Stimulated activated CD8-positive, alpha-beta memory T cell treated with anti-CD3 and anti-CD28 coated beads, Interleukin-12 subunit alpha, Interleukin-12 subunit beta, amount 100 ng/mL, for 4 hours (primary cell): ENCODE results near the gene SHTN1.

Experiments
- DNase-seq: peaks from one replicate; pipeline ENCODE4 v3.0.0-alpha.2; 2020; ENCODE audit warnings: low read depth

SHTN1 gene

GRCh38 chr10:116870949-116871348 lies 134.0 kb downstream of the SHTN1 start:
- DNase-seq, result no peak

GRCh38 chr10:116868722-116869121 lies 136.3 kb downstream of the SHTN1 start:
- DNase-seq, result no peak

GRCh38 chr10:116868198-116868676 lies 136.8 kb downstream of the SHTN1 start:
- no peak for DNase-seq

GRCh38 chr10:116866987-116867595 lies 137.9 kb downstream of the SHTN1 start:
- no peak for DNase-seq

GRCh38 chr10:116866066-116866465 lies 138.9 kb downstream of the SHTN1 start:
- DNase-seq, result no peak

GRCh38 chr10:116864436-116864835 lies 140.6 kb downstream of the SHTN1 start:
- no peak for DNase-seq

- DNase-seq, result no peak
Observed at GRCh38 chr10:116861796-116862195, 143.2 kb downstream of the SHTN1 start.

GRCh38 chr10:116857156-116857555 lies 147.8 kb downstream of the SHTN1 start:
- DNase-seq, result no peak

- no peak for DNase-seq
Observed at GRCh38 chr10:116853701-116854100, 151.3 kb downstream of the SHTN1 start.

- no peak for DNase-seq
Observed at GRCh38 chr10:116853287-116853686, 151.7 kb downstream of the SHTN1 start.

GRCh38 chr10:116852246-116852645 lies 152.7 kb downstream of the SHTN1 start:
- DNase-seq, result no peak

GRCh38 chr10:116850058-116850611 lies 154.9 kb downstream of the SHTN1 start:
- no peak for DNase-seq

GRCh38 chr10:116849248-116850057 lies 155.5 kb downstream of the SHTN1 start, which contains the start of gene ENO4:
Gene ENO4 (plus strand): TSS chr10:116849499. CDS start chr10:116849567, 68 bp downstream.
- DNase-seq, result no peak

GRCh38 chr10:116848944-116849247 lies 156.1 kb downstream of the SHTN1 start:
- DNase-seq, result no peak

- no peak for DNase-seq
Observed at GRCh38 chr10:116848032-116848943, 156.7 kb downstream of the SHTN1 start.

GRCh38 chr10:116845823-116846222 lies 159.2 kb downstream of the SHTN1 start:
- no peak for DNase-seq

- DNase-seq, result no peak
Observed at GRCh38 chr10:116840389-116841075, 164.5 kb downstream of the SHTN1 start.

- no peak for DNase-seq
Observed at GRCh38 chr10:116838143-116838725, 166.8 kb downstream of the SHTN1 start.

- DNase-seq, result no peak
Observed at GRCh38 chr10:116836902-116837523, 168.0 kb downstream of the SHTN1 start.

- DNase-seq, result no peak
Observed at GRCh38 chr10:116836083-116836482, 168.9 kb downstream of the SHTN1 start.

- no peak for DNase-seq
Observed at GRCh38 chr10:116835658-116836057, 169.3 kb downstream of the SHTN1 start.
